ENCODE data around the gene DKKL1.

The DKKL1 gene

GRCh38 chr19:49337267-49338022, 26.2 kb upstream of the DKKL1 start:
- H3K4me3 ChIP-seq (IDR thresholded peaks at IDR 0.05; ENCODE audit: insufficient read depth, low read depth, low read length): no peak overlapping the region
- H4K20me1 ChIP-seq (ENCODE audit: insufficient read depth): no peaks in the 10 kb centered on the region
- no peak overlapping the region for H3K9ac ChIP-seq
- no peaks in the 10 kb centered on the region for H3K79me2 ChIP-seq (ENCODE audit: insufficient read depth, low read depth)
- no peak overlapping the region for H2AFZ ChIP-seq (ENCODE audit: low read depth)
- no peak overlapping the region for H3K27ac ChIP-seq
- no peak for TF ChIP-seq CTCF (conservative IDR thresholded peaks at IDR 0.05; ENCODE audit: low read depth, low read length)
- peaks cover 2% of the 10 kb centered on the region for H3K4me1 ChIP-seq (ENCODE audit: low read depth, poor library complexity, severe bottlenecking)
- H3K4me2 ChIP-seq: no peak overlapping the region
- H3K36me3 ChIP-seq (ENCODE audit: insufficient read depth): no peaks in the 10 kb centered on the region
- peaks cover 28% of the 10 kb centered on the region; the same call in 1 of the 2 replicates for H3K27me3 ChIP-seq (ENCODE audit: insufficient read depth, low read depth)

DNA sequence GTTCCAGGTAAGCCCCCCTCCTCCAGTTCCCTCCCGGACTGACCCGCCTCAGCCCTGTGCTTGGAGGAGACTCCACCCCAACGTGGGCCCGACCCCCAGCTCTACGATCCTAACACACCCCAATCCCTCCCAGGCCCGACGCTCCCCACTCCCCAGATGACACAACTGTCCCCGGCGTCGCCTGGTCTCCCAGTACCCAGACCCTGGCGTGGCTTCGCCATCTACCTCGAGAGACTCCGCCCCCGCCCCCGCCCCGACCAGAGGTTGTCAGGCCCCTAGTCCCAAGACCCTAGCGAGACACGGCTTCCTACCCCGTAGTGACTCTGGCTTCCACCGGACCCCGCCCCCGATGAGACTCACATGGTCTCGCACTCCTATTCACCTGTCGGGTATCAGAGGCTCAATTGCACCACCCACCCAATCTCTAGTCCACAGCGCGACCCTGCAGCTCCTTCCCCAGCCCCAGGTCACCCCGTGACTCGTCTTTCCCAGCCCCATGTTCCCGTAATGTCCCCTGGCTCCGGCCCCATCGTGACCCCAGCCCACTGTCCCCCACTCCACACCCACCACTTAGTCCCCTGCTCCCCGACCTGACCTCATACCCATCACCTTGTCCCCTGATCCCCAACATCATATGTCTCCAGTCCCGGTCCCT, 25.5 kb upstream of the DKKL1 start:
- H2AFZ ChIP-seq (ENCODE audit: low read depth): no peak overlapping the region
- H3K4me3 ChIP-seq (IDR thresholded peaks at IDR 0.05; ENCODE audit: insufficient read depth, low read depth, low read length): no peak overlapping the region
- H3K27me3 ChIP-seq (ENCODE audit: insufficient read depth, low read depth): peaks cover 34% of the 10 kb centered on the region; the same call in 1 of the 2 replicates
- H3K4me2 ChIP-seq: no peak overlapping the region
- no peak for TF ChIP-seq CTCF (conservative IDR thresholded peaks at IDR 0.05; ENCODE audit: low read depth, low read length)
- H3K79me2 ChIP-seq (ENCODE audit: insufficient read depth, low read depth): no peaks in the 10 kb centered on the region
- no peaks in the 10 kb centered on the region for H4K20me1 ChIP-seq (ENCODE audit: insufficient read depth)
- H3K36me3 ChIP-seq (ENCODE audit: insufficient read depth): no peaks in the 10 kb centered on the region
- H3K9ac ChIP-seq: no peak overlapping the region
- no peak overlapping the region for H3K27ac ChIP-seq
- peaks cover 2% of the 10 kb centered on the region for H3K4me1 ChIP-seq (ENCODE audit: low read depth, poor library complexity, severe bottlenecking)

GRCh38 chr19:49338691-49339300, 24.9 kb upstream of the DKKL1 start:
- H3K4me2 ChIP-seq: no peak overlapping the region
- H3K36me3 ChIP-seq (ENCODE audit: insufficient read depth): no peaks in the 10 kb centered on the region
- no peaks in the 10 kb centered on the region for H3K79me2 ChIP-seq (ENCODE audit: insufficient read depth, low read depth)
- no peaks in the 10 kb centered on the region for H4K20me1 ChIP-seq (ENCODE audit: insufficient read depth)
- peaks cover 34% of the 10 kb centered on the region; the same call in 1 of the 2 replicates for H3K27me3 ChIP-seq (ENCODE audit: insufficient read depth, low read depth)
- H3K4me3 ChIP-seq (IDR thresholded peaks at IDR 0.05; ENCODE audit: insufficient read depth, low read depth, low read length): no peak overlapping the region
- H3K4me1 ChIP-seq (ENCODE audit: low read depth, poor library complexity, severe bottlenecking): peaks cover 2% of the 10 kb centered on the region
- H3K9ac ChIP-seq: no peak overlapping the region
- H3K27ac ChIP-seq: no peak overlapping the region
- H2AFZ ChIP-seq (ENCODE audit: low read depth): no peak overlapping the region
- TF ChIP-seq CTCF (conservative IDR thresholded peaks at IDR 0.05; ENCODE audit: low read depth, low read length): no peak

- H3K27me3 ChIP-seq (ENCODE audit: insufficient read depth, low read depth): peaks cover 34% of the 10 kb centered on the region; the same call in 1 of the 2 replicates
- no peak overlapping the region for H3K27ac ChIP-seq
- TF ChIP-seq CTCF (conservative IDR thresholded peaks at IDR 0.05; ENCODE audit: low read depth, low read length): no peak
- no peaks in the 10 kb centered on the region for H3K36me3 ChIP-seq (ENCODE audit: insufficient read depth)
- H4K20me1 ChIP-seq (ENCODE audit: insufficient read depth): no peaks in the 10 kb centered on the region
- H3K4me3 ChIP-seq (IDR thresholded peaks at IDR 0.05; ENCODE audit: insufficient read depth, low read depth, low read length): no peak overlapping the region
- H3K4me2 ChIP-seq: no peak overlapping the region
- no peak overlapping the region for H2AFZ ChIP-seq (ENCODE audit: low read depth)
- H3K4me1 ChIP-seq (ENCODE audit: low read depth, poor library complexity, severe bottlenecking): peaks cover 2% of the 10 kb centered on the region
- H3K9ac ChIP-seq: no peak overlapping the region
- H3K79me2 ChIP-seq (ENCODE audit: insufficient read depth, low read depth): no peaks in the 10 kb centered on the region
Measured at GRCh38 chr19:49339301-49340068, 24.2 kb upstream of the DKKL1 start.
